IMR-90 (cell line): ENCODE results near the gene ARPC4. TPM values are rescaled to one million over a fixed set of nuclear protein-coding genes. Genes with fewer than 3 reads are reported as not detected.

ENCODE experiments used
- ATAC-seq: fragments of 200-7000 bp; cut with Tn5 transposase; 2 replicates; pipeline ENCODE4 v1.9.1; 2020; ENCODE audit warnings: low read depth, mild to moderate bottlenecking, moderate library complexity
- BruUV-seq: library from RNA; stranded (reverse); fragments of 400-500 nt; replicated peaks from 2 replicates; lab custom pipeline; 2021; lab: Mats Ljungman, UMichigan
- CTCF ChIA-PET: fragments of 300-600 bp; formaldehyde crosslinking; extraction: SDS; loops from one replicate; lab custom pipeline; 2021; ENCODE audit warnings: antibody characterized with exemption; lab: Yijun Ruan, JAX
- POLR2A ChIA-PET: fragments of 300-600 bp; sonication (Branson Sonifier 250); formaldehyde crosslinking; loops from one replicate; lab custom pipeline; 2022; ENCODE audit warnings: antibody characterized with exemption; ENCODE audit not compliant: unreplicated experiment; lab: Charles Lee
- DNase-seq: peaks from one replicate; pipeline ENCODE4 v3.0.0; 2013
- H2AFZ ChIP-seq: replicated peaks from 2 replicates; pipeline ENCODE3; 2013; ENCODE audit warnings: low read length, mild to moderate bottlenecking; ENCODE audit not compliant: poor library complexity
- H2AK5ac ChIP-seq: 2 replicates; pipeline ENCODE4 v1.6.1; 2013; ENCODE audit warnings: low read depth, low read length, inconsistent platforms
- H2AK9ac ChIP-seq: replicated peaks from 2 replicates; pipeline ENCODE3; 2013; ENCODE audit warnings: mild to moderate bottlenecking, low read depth, low read length, moderate library complexity; ENCODE audit not compliant: poor library complexity
- H2BK120ac ChIP-seq: 2 replicates; pipeline ENCODE4 v1.6.1; 2013; ENCODE audit warnings: low read depth, low read length, inconsistent platforms
- H2BK15ac ChIP-seq: 3 replicates; pipeline ENCODE4 v1.6.1; 2013; ENCODE audit warnings: low read depth, low read length, inconsistent platforms
- H2BK20ac ChIP-seq: 2 replicates; pipeline ENCODE4 v1.6.1; 2013; ENCODE audit warnings: low read depth, mild to moderate bottlenecking, inconsistent platforms, low read length, moderate library complexity
- H2BK5ac ChIP-seq: 2 replicates; pipeline ENCODE4 v1.6.1; 2013; ENCODE audit warnings: mild to moderate bottlenecking, low read depth, low read length, inconsistent platforms; ENCODE audit not compliant: poor library complexity, severe bottlenecking
- H3K14ac ChIP-seq: replicated peaks from 2 replicates; pipeline ENCODE4 v1.6.1; 2013; ENCODE audit warnings: low read depth, low read length, inconsistent platforms
- H3K18ac ChIP-seq: 2 replicates; pipeline ENCODE4 v1.6.1; 2013; ENCODE audit warnings: low read depth, low read length, control low read depth
- H3K23ac ChIP-seq: 2 replicates; pipeline ENCODE4 v1.6.1; 2013; ENCODE audit warnings: low read depth, low read length, inconsistent platforms
- H3K27ac ChIP-seq: 2 replicates; pipeline ENCODE4 v1.5.1; 2013; ENCODE audit warnings: mild to moderate bottlenecking, control low read depth, low read length; ENCODE audit not compliant: insufficient read depth
- H3K27me3 ChIP-seq: 2 replicates; pipeline ENCODE4 v1.6.1; 2013; ENCODE audit warnings: low read length; ENCODE audit not compliant: control insufficient read depth, insufficient read depth
- H3K36me3 ChIP-seq: 2 replicates; pipeline ENCODE4 v1.6.1; 2013; ENCODE audit warnings: low read length, mixed read lengths; ENCODE audit not compliant: control insufficient read depth, insufficient read depth
- H3K4ac ChIP-seq: 2 replicates; pipeline ENCODE4 v1.6.1; 2013; ENCODE audit warnings: low read depth, low read length, inconsistent platforms
- H3K4me1 ChIP-seq: 2 replicates; pipeline ENCODE4 v1.6.1; 2013; ENCODE audit warnings: low read length, mixed read lengths; ENCODE audit not compliant: control insufficient read depth, insufficient read depth
- H3K4me2 ChIP-seq: 2 replicates; pipeline ENCODE4 v1.6.1; 2013; ENCODE audit warnings: low read depth, mild to moderate bottlenecking, control low read depth, low read length, moderate library complexity
- H3K4me3 ChIP-seq: 2 replicates; pipeline ENCODE4 v1.5.1; 2013; ENCODE audit warnings: low read depth, mild to moderate bottlenecking, control low read depth, low read length, moderate library complexity; ENCODE audit not compliant: insufficient read depth
- H3K56ac ChIP-seq: 2 replicates; pipeline ENCODE4 v1.6.1; 2013; ENCODE audit warnings: low read length, inconsistent platforms; ENCODE audit not compliant: insufficient read depth; ENCODE audit errors: extremely low read depth
- H3K79me1 ChIP-seq, 2 experiments: 2 replicates each; pipeline ENCODE4 v1.6.1; 2013; ENCODE audit warnings: low read length in 2 of 2, inconsistent platforms in 1 of 2, low read depth in 1 of 2
- H3K9ac ChIP-seq: 2 replicates; pipeline ENCODE4 v1.6.1; 2013; ENCODE audit warnings: low read depth, low read length, control low read depth
- H3K9me1 ChIP-seq: 2 replicates; pipeline ENCODE4 v1.6.1; 2013; ENCODE audit warnings: low read length, inconsistent platforms; ENCODE audit not compliant: insufficient read depth
- H3K9me3 ChIP-seq: 2 replicates; pipeline ENCODE4 v1.6.1; 2013; ENCODE audit warnings: low read length; ENCODE audit not compliant: control insufficient read depth, insufficient read depth
- H4K20me1 ChIP-seq: 2 replicates; pipeline ENCODE4 v1.6.1; 2013; ENCODE audit warnings: low read length, inconsistent platforms; ENCODE audit not compliant: insufficient read depth
- H4K5ac ChIP-seq: 2 replicates; pipeline ENCODE4 v1.6.1; 2013; ENCODE audit warnings: mild to moderate bottlenecking, low read depth, low read length, control low read depth
- H4K8ac ChIP-seq, 2 experiments: 2 replicates each; pipeline ENCODE4 v1.6.1; 2013; ENCODE audit warnings: low read depth in 2 of 2, low read length in 2 of 2, control low read depth in 1 of 2, inconsistent platforms in 1 of 2
- H4K91ac ChIP-seq: 2 replicates; pipeline ENCODE4 v1.6.1; 2013; ENCODE audit warnings: low read depth, low read length, inconsistent platforms; ENCODE audit not compliant: insufficient read depth
- BHLHE40 ChIP-seq: fragments of 150-350 bp; IDR thresholded peaks from 2 replicates; pipeline ENCODE4 v1.6.1; 2016; ENCODE audit warnings: mild to moderate bottlenecking, low read depth, low read length
- CHD1 ChIP-seq: IDR thresholded peaks from 2 replicates; pipeline ENCODE4 v1.6.1; 2012; ENCODE audit warnings: low read depth, low read length, improper control_type of control experiment
- CTCF ChIP-seq: conservative IDR thresholded peaks from 2 replicates; pipeline ENCODE4 v1.5.1; 2012; ENCODE audit warnings: mild to moderate bottlenecking, low read depth, low read length, improper control_type of control experiment
- FOS ChIP-seq: fragments of 150-350 bp; IDR thresholded peaks from 2 replicates; pipeline ENCODE4 v1.6.1; 2016; ENCODE audit warnings: low read depth, low read length
- MAFK ChIP-seq: IDR thresholded peaks from 2 replicates; pipeline ENCODE4 v1.6.1; 2012; ENCODE audit warnings: low read depth, low read length, improper control_type of control experiment
- MAZ ChIP-seq: IDR thresholded peaks from 2 replicates; pipeline ENCODE4 v1.6.1; 2012; ENCODE audit warnings: low read depth, mild to moderate bottlenecking, low read length, improper control_type of control experiment, moderate library complexity, borderline replicate concordance
- MXI1 ChIP-seq: IDR thresholded peaks from 2 replicates; pipeline ENCODE4 v1.6.1; 2012; ENCODE audit warnings: low read depth, mild to moderate bottlenecking, low read length, moderate library complexity, borderline replicate concordance
- NFE2L2 ChIP-seq: fragments of 150-350 bp; IDR thresholded peaks from 2 replicates; pipeline ENCODE4 v1.6.1; 2016; ENCODE audit warnings: low read depth, mild to moderate bottlenecking, low read length
- POLR2A ChIP-seq: IDR thresholded peaks from 2 replicates; pipeline ENCODE4 v1.6.1; 2012; ENCODE audit warnings: mild to moderate bottlenecking, low read depth, low read length
- RAD21 ChIP-seq: IDR thresholded peaks from 2 replicates; pipeline ENCODE4 v1.6.1; 2012; ENCODE audit warnings: low read length, improper control_type of control experiment
- RCOR1 ChIP-seq: IDR thresholded peaks from 2 replicates; pipeline ENCODE4 v1.6.1; 2012; ENCODE audit warnings: mild to moderate bottlenecking, low read length, improper control_type of control experiment; ENCODE audit not compliant: insufficient replicate concordance
- SMC3 ChIP-seq: fragments of 150-350 bp; IDR thresholded peaks from 2 replicates; pipeline ENCODE4 v1.6.1; 2016; ENCODE audit warnings: low read depth, mild to moderate bottlenecking, antibody characterized with exemption, low read length, moderate library complexity
- WGBS, 2 experiments: methylation state at CpG; one replicate each; pipeline versions ENCODE4 v1.1.5 to v1.1.7; 2013; ENCODE audit warnings: missing lambda C conversion rate in 2 of 2; ENCODE audit not compliant: insufficient read length in 1 of 2; ENCODE audit errors: extremely low coverage in 2 of 2; 5-methylcytosine and 5-hydroxymethylcytosine counted together
- dilution Hi-C: fragments of 300-500 bp; cut with HindIII; formaldehyde crosslinking; loops from one replicate; pipeline ENCODE4 v1.14.3; 2018; ENCODE audit warnings: low sequenced_read_pairs; ENCODE audit not compliant: unreplicated experiment
- in situ Hi-C: fragments of 300-500 bp; cut with MboI; formaldehyde crosslinking; loops from 3 replicates; pipeline ENCODE4 v1.14.3; 2019; ENCODE audit warnings: low sequenced_read_pairs, inconsistent platforms, mixed read lengths
- intact Hi-C: fragments of 100-400 bp; cut with micrococcal nuclease; formaldehyde crosslinking; loops from 2 replicates; pipeline ENCODE4 v1.10.0; 2022
- polyA plus RNA-seq, 3 experiments: library from polyadenylated mRNA; depleted of rRNA; stranded (reverse); fragments of >200 nt; gene quantifications; 2 replicates each; pipeline ENCODE4 v1.2.3, GENCODE V29; 2012; ENCODE audit warnings: low replicate concordance in 1 of 3
- total RNA-seq: library from RNA; depleted of rRNA; stranded (reverse); fragments of >200 nt; gene quantifications from 2 replicates; pipeline ENCODE4 v1.2.3, GENCODE V29; 2012

ARPC4 gene
- total and polyA plus RNA-seq, 2 of the 4 experiments (the other 2 are of a cell fraction): 188 to 383 TPM

GRCh38 chr3:9806688-9807589 is 14.1 kb downstream of the ARPC4 start:
- Histone ChIP-seq H3K27ac (no peak overlapping the region), H3K4me2 (no peak overlapping the region), H2AK9ac (no peak overlapping the region), H3K9me3 (no peaks in the 10 kb centered on the region), H4K91ac (no peak overlapping the region), H2BK20ac (no peak overlapping the region), H2BK5ac (no peak overlapping the region), H3K23ac (no peak overlapping the region), H4K20me1 (peaks cover 26% of the 10 kb centered on the region), H4K8ac (no peak overlapping the region), H3K4me3 (no peak overlapping the region), H3K36me3 (peaks cover 45% of the 10 kb centered on the region), H3K14ac (no peak overlapping the region), H3K9ac (no peak overlapping the region), H2BK120ac (no peak overlapping the region), H3K18ac (no peak overlapping the region), H3K56ac (no peak overlapping the region), H3K79me1 (peaks cover 5 to 29% of the 10 kb centered on the region in 2 experiments; a peak in 3 of 4 replicates), H3K27me3 (no peaks in the 10 kb centered on the region), H2BK15ac (no peak overlapping the region), H3K9me1 (peaks cover 9% of the 10 kb centered on the region), H4K5ac (no peak overlapping the region), H3K4me1 (peaks cover 15% of the 10 kb centered on the region), H3K4ac (no peak overlapping the region), H2AFZ (no peak overlapping the region), H2AK5ac (no peak overlapping the region)
- 88% methylated on average over 1 of the region's 7 CpGs; no CpG with 5 or more reads in 1 of the 2 experiments for WGBS, 2 experiments
- in situ Hi-C loops (no loop called here), intact Hi-C loops (no loop called here), dilution Hi-C loops (no loop called here)
- TSS peak; percentile 89 for BruUV-seq
- ChIA-PET CTCF (no interaction called here), POLR2A (no interaction called here)
- ATAC-seq (no peak), DNase-seq (no peak)
- TF ChIP-seq CTCF (no peak), RCOR1 (no peak), MXI1 (no peak), BHLHE40 (no peak), SMC3 (no peak), CHD1 (no peak), MAZ (no peak), POLR2A (no peak), NFE2L2 (no peak), MAFK (no peak), RAD21 (no peak), FOS (no peak)
